GM18498 (cell line): ENCODE measurements around the gene ANKRD20A1.
"Not testable (repeated sequence)": the region's sequence is repeated elsewhere in the genome, so short reads cannot be mapped to it uniquely, and the experiment has no call there.

Source experiments
- ATAC-seq: cut with Tn5 transposase; IDR thresholded peaks from one replicate; pipeline ENCODE4 v1.9.1; 2021; ENCODE audit warnings: mild to moderate bottlenecking, moderate library complexity; ENCODE audit not compliant: unreplicated experiment

ANKRD20A1 gene

GRCh38 chr9:67858871-67859270 lies at the start of gene ANKRD20A1:
Gene ANKRD20A1 (plus strand): TSS chr9:67858931. CDS start chr9:67859427, 496 bp downstream.
- ATAC-seq = not testable (repeated sequence)

DNA sequence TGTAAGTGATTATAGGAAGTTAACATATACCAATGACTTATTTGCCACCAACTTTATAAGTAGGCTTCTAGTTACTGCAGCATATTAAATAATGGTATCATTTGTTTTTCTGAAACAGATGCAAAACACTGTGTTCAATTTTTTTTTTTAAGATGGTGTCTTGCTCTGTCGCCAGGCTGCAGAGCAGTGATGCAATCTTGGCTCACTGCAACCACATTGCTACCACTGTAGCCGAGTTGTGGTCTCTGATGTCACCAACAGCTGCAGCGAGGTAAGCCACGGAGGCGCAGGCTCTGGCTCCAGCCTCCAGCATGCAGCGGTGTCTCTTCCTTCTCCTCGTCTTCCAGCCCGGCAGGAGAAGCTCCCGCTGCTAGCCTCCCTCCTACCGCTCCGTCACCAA lies 26.6 kb upstream of the ANKRD20A1 start:
- ATAC-seq = not testable (repeated sequence)
